Heart left ventricle (tissue), 13 donors: ENCODE data around the gene PYGL.

Experiments used
- CTCF ChIP-seq, 12 donors: fragments of 200-600 bp; sonication (generic) in 4 of 12; IDR thresholded peaks; one replicate each; pipeline versions ENCODE4 v1.5.0 to v1.8.0; 2018 to 2022; ENCODE audit warnings: antibody characterized with exemption in 12 of 12, mild to moderate bottlenecking in 5 of 12
- POLR2A ChIP-seq, 2 donors: fragments of 450-650 bp; IDR thresholded peaks; one replicate each; pipeline ENCODE4 v1.6.1; 2017; ENCODE audit warnings: antibody characterized with exemption in 2 of 2, mild to moderate bottlenecking in 2 of 2, moderate library complexity in 2 of 2
- donor health status: ischemic (EF 13 %, LVEDD 7.1; RV severe dilation, severe dysfunction).
- donor health status: DM: no; HTN: yes; CAD: no.
- donor health status: DM: no; HTN: no; CAD: no.
- donor health status: ischemic (EF 25% LVEDD 6.9; RV normal size, moderate dysfunction).
- donor health status: ischemic (EF 25% LVEDD 5.7; RV mildly dilated, moderate dysfunction).
- donor health status: ischemic (EF 35%, LVEDD 5.7; RV mildly dilated, moderate dysfunction).
- donor health status: nonischemic (EF 11% LVEDD 7.7; RV severe dilation, severe dysfunction).
- donor health status: DM: yes; HTN: yes; CAD: no.
- donor health status: PGD.
- donor health status: ischemic (EF 29% LVEDD 5.4; RV normal size, mild dysfunction).
- donor health status: nonischemic (EF 23%, LVEDD 6.1; RV moderate dilation, normal function).

- no peak for TF ChIP-seq POLR2A (IDR thresholded peaks at IDR 0.05)
- no peak for TF ChIP-seq CTCF (IDR thresholded peaks at IDR 0.05)
These were observed 2.1 kb upstream of the PYGL start for GRCh38 chr14:50946234-50946935.
